K562 (cell line): ENCODE data around the gene UBE2E2. TPM values are rescaled to one million over a fixed set of nuclear protein-coding genes. Genes with fewer than 3 reads are reported as not detected.

Experiments used
- ATAC-seq: fragments of 200-7000 bp; cut with Tn5 transposase; 3 replicates; pipeline ENCODE4 v1.9.1; 2020; ENCODE audit warnings: moderate library complexity
- BruUV-seq: library from RNA; stranded (reverse); fragments of 400-500 nt; replicated peaks from 2 replicates; lab custom pipeline; 2021; lab: Mats Ljungman, UMichigan
- CTCF ChIA-PET: fragments of 300-600 bp; formaldehyde crosslinking; extraction: SDS; loops from one replicate; lab custom pipeline; 2021; ENCODE audit warnings: low intra/inter-chr PET ratio; lab: Yijun Ruan, JAX
- POLR2A ChIA-PET: fragments of 300-600, 350-650 bp; sonication (Branson Sonifier 250); formaldehyde crosslinking; extraction: SDS; loops from one replicate; lab custom pipeline; 2021; ENCODE audit warnings: antibody characterized with exemption, inconsistent platforms; lab: Yijun Ruan, JAX
- DNase-seq, 4 experiments: peaks; one replicate each; pipeline versions ENCODE4 v3.0.0 to v3.0.0-alpha.2; 2011 to 2018; ENCODE audit warnings: low spot score in 3 of 4, mixed read lengths in 3 of 4; ENCODE audit errors: extremely low read depth in 1 of 4
- FAIRE-seq: peaks from 2 replicates; lab custom pipeline; 2011; peaks lifted over from hg19 to GRCh38; lab: Jason Lieb, UNC
- H2AFZ ChIP-seq: 2 replicates; pipeline ENCODE4 v1.6.0; 2011; ENCODE audit warnings: low read depth, low read length, control low read depth, inconsistent platforms
- H3K27ac ChIP-seq: fragments of 200-600 bp; 3 replicates; pipeline ENCODE4 v1.8.0; 2011; ENCODE audit warnings: low read depth, mild to moderate bottlenecking, control low read depth, inconsistent platforms, low read length, moderate library complexity, mixed read lengths; ENCODE audit errors: extremely low read depth
- H3K27me3 ChIP-seq, 2 experiments: fragments of 300-600 bp in 1 of 2; 2 replicates in 1 of 2; 3 replicates in 1 of 2; pipeline versions ENCODE4 v1.6.0 to v1.8.0; 2011; ENCODE audit warnings: inconsistent platforms in 2 of 2, low read length in 2 of 2, mild to moderate bottlenecking in 1 of 2, mixed read lengths in 1 of 2, moderate library complexity in 1 of 2; ENCODE audit not compliant: control insufficient read depth in 2 of 2, insufficient read depth in 2 of 2
- H3K36me3 ChIP-seq: fragments of 300-600 bp; 3 replicates; pipeline ENCODE4 v1.8.0; 2011; ENCODE audit warnings: mild to moderate bottlenecking, low read length, inconsistent platforms; ENCODE audit not compliant: control insufficient read depth, insufficient read depth
- H3K4me1 ChIP-seq, 2 experiments: fragments of 200-600 bp in 1 of 2; replicated peaks in 1 of 2; 2 replicates in 1 of 2; 3 replicates in 1 of 2; pipeline versions ENCODE4 v1.5.1 to v1.8.0; 2011; ENCODE audit warnings: inconsistent platforms in 2 of 2, low read length in 2 of 2, mild to moderate bottlenecking in 1 of 2, mixed read lengths in 1 of 2, moderate library complexity in 1 of 2; ENCODE audit not compliant: control insufficient read depth in 2 of 2, insufficient read depth in 2 of 2
- H3K4me2 ChIP-seq: 2 replicates; pipeline ENCODE4 v1.6.1; 2011; ENCODE audit warnings: low read length, control low read depth, inconsistent platforms, mixed read lengths; ENCODE audit not compliant: insufficient read depth
- H3K4me3 ChIP-seq: fragments of 200-600 bp; sonication (generic), shearing (Covaris generic); 2 replicates; pipeline ENCODE4 v1.5.1; 2016; ENCODE audit warnings: control low read depth, inconsistent platforms
- H3K79me2 ChIP-seq: fragments of 200-600 bp; 3 replicates; pipeline ENCODE4 v1.8.0; 2011; ENCODE audit warnings: low read length, inconsistent platforms; ENCODE audit not compliant: control insufficient read depth, insufficient read depth
- H3K9ac ChIP-seq, 2 experiments: 2 replicates each; pipeline versions ENCODE4 v1.6.0 to v1.6.1; 2011; ENCODE audit warnings: low read depth in 2 of 2, low read length in 2 of 2, control low read depth in 1 of 2, inconsistent platforms in 1 of 2, mild to moderate bottlenecking in 1 of 2, mixed read lengths in 1 of 2; ENCODE audit not compliant: insufficient read depth in 1 of 2
- H3K9me1 ChIP-seq: one replicate; pipeline ENCODE4 v1.6.0; 2011; ENCODE audit warnings: inconsistent platforms, mild to moderate bottlenecking, low read length, moderate library complexity; ENCODE audit not compliant: control insufficient read depth, insufficient read depth
- H3K9me3 ChIP-seq: replicated peaks from 2 replicates; pipeline ENCODE4 v1.5.1; 2011; ENCODE audit warnings: low read depth, low read length, inconsistent platforms; ENCODE audit not compliant: control insufficient read depth, insufficient read depth
- H4K20me1 ChIP-seq: replicated peaks from 2 replicates; pipeline ENCODE4 v1.6.1; 2011; ENCODE audit warnings: low read length, inconsistent platforms, mixed read lengths; ENCODE audit not compliant: control insufficient read depth, insufficient read depth
- ELF2 ChIP-seq: fragments of 250-450 bp; sonication (Bioruptor Pico); IDR thresholded peaks from 2 replicates; pipeline ENCODE4 v1.5.0; 2021; ENCODE audit warnings: mild to moderate bottlenecking
- GATAD2B ChIP-seq: fragments of 450-650 bp; IDR thresholded peaks from 2 replicates; pipeline ENCODE4 v1.6.1; 2017; ENCODE audit warnings: mild to moderate bottlenecking, borderline replicate concordance
- KLF1 ChIP-seq: fragments of 450-650 bp; IDR thresholded peaks from 2 replicates; pipeline ENCODE4 v1.6.1; 2016; ENCODE audit warnings: missing genetic modification characterization, missing compliant biosample characterization
- MAFK ChIP-seq: IDR thresholded peaks from 2 replicates; pipeline ENCODE4 v1.6.1; 2011; ENCODE audit warnings: low read length, improper control_type of control experiment
- ZNF197 ChIP-seq: fragments of 200-800 bp; sonication (Bioruptor generic); IDR thresholded peaks from 2 replicates; pipeline ENCODE4 v1.6.1; 2016; ENCODE audit warnings: low read depth, missing genetic modification characterization, missing compliant biosample characterization
- ZNF23 ChIP-seq: fragments of 250-450 bp; sonication (Bioruptor Pico); IDR thresholded peaks from 2 replicates; pipeline ENCODE4 v1.4.0; 2020; ENCODE audit warnings: mild to moderate bottlenecking
- ZNF717 ChIP-seq: fragments of 250-450 bp; sonication (Bioruptor Pico); IDR thresholded peaks from 2 replicates; pipeline ENCODE4 v1.5.0; 2021
- WGBS: fragments of 100-300 bp; shearing (Covaris generic); methylation state at CpG from one replicate; pipeline ENCODE4 v1.1.6; 2016; ENCODE audit warnings: low coverage, mixed read lengths; ENCODE audit not compliant: insufficient coverage; ENCODE audit errors: missing lambda C conversion rate; 5-methylcytosine and 5-hydroxymethylcytosine counted together
- in situ Hi-C: fragments of 300-500 bp; cut with MboI; formaldehyde crosslinking; loops from 4 replicates; pipeline ENCODE4 v1.15.0; 2018; ENCODE audit warnings: inconsistent platforms, mixed read lengths
- intact Hi-C: fragments of 100-400 bp; cut with micrococcal nuclease; formaldehyde crosslinking; loops from 2 replicates; pipeline ENCODE4 v1.14.2; 2022
- polyA plus RNA-seq, 8 experiments: library from polyadenylated mRNA; depleted of rRNA in 4 of 8; stranded (reverse) in 5 of 8; unstranded in 3 of 8; fragments of >200 nt; fragmentation: Nextera tagmentation in 2 of 8; fragmentation: Illumina TruSeq in 1 of 8; extraction: Ambion mirVana in 2 of 8; extraction: Trizol in 1 of 8; gene quantifications; 2 replicates each; pipeline versions ENCODE4 v1.2.1 to v1.2.3, GENCODE V29; 2011 to 2014; ENCODE audit warnings: inconsistent platforms in 1 of 8, missing spikeins in 1 of 8
- total RNA-seq, 7 experiments: library from RNA; depleted of rRNA in 6 of 7; stranded (reverse); fragments of >200 nt in 6 of 7; fragmentation: Illumina TruSeq in 2 of 7; extraction: Trizol in 2 of 7; gene quantifications; 2 replicates each; pipeline versions ENCODE4 v1.2.1 to v1.2.3, GENCODE V29; 2011 to 2021; ENCODE audit warnings: low replicate concordance in 1 of 7
- TF ChIP-seq, protein P1 (sequence below): sonication (generic); formaldehyde crosslinking; IDR thresholded peaks from 2 replicates; pipeline ENCODE4 v1.8.0; 2022; ENCODE audit warnings: missing genetic modification reagents, mild to moderate bottlenecking, borderline replicate concordance
- TF ChIP-seq, protein P2 (sequence below): fragments of 450-650 bp; formaldehyde crosslinking; IDR thresholded peaks from 2 replicates; pipeline ENCODE4 v1.4.0; 2020; ENCODE audit warnings: mild to moderate bottlenecking, moderate library complexity

UBE2E2 gene
- total and polyA plus RNA-seq, 9 of the 15 experiments (the other 6 are each of a cell fraction or from before 2014, with no cell fraction given), result 0.22 to 5.1 (median 1.9) TPM

DNA sequence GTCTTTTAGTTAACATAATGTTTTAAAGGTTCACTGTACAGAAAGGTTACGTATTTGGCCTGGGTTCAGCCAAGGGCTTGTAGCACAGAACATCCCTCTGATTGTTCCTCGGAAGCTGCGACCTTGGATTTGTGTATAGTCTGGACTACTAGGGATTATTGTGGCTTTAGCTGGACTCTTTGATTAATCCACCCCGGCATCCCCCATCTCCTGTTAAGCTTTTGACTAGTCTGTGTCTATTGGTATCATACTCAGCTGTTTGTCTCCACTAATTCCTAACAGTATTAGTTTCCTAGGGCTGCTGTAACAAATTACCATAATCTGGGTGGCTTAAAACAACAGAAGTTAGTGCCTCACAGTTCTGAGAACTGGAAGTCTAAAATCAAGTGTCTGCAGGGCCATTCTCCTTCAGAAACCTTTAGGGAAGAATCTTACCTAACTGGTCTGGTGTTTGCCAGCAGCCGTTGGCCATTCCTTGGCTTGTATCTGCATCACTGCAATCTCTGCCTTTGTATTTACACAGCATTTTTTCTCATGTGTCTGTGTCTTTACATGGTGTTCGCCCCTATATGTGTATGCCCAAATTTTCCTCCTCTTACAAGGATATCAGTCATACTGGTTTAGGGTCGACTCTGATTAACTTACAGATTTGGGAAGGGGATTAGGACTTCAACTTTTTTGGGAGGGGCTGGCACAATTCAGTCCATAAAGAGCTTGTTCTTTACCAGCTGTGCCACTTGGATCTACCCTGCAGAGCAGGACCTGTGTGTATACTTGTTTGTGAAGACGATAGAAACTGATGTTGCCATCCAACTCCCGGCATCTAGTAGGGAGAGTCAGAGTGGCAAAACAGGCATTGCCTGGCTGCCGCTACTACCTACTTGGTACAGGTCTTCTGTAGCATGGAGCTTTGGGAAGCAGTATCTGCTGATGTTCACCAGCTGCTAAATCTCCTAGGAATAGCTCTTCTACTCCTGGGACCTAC is 117.8 kb downstream of the UBE2E2 start:
- WGBS, result 1% methylated on average over 10 of the region's 10 CpGs
- DNase-seq, result no peak
- no peak for FAIRE-seq
- POLR2A ChIA-PET, result no interaction called here
- no peak overlapping the region for H3K4me3 ChIP-seq
- no peaks in the 10 kb centered on the region for H3K9me1 ChIP-seq
- intact Hi-C loops (no loop called here), in situ Hi-C loops (no loop called here)
- no peaks in the 10 kb centered on the region for H3K9me3 ChIP-seq
- no peaks in the 10 kb centered on the region for H3K27me3 ChIP-seq
- H3K79me2 ChIP-seq, result no peaks in the 10 kb centered on the region
- no peak for TF ChIP-seq GATAD2B
- no peaks in the 10 kb centered on the region for H3K36me3 ChIP-seq
- no peak overlapping the region for H3K4me2 ChIP-seq
- BruUV-seq, result no TSS peak
- CTCF ChIA-PET, result no interaction called here
- ATAC-seq, result no peak
- no peak overlapping the region for H2AFZ ChIP-seq
- no peak overlapping the region for H3K27ac ChIP-seq
- no peak overlapping the region for H3K9ac ChIP-seq
- no peaks in the 10 kb centered on the region for H4K20me1 ChIP-seq
- H3K4me1 ChIP-seq, result no peaks in the 10 kb centered on the region

DNA sequence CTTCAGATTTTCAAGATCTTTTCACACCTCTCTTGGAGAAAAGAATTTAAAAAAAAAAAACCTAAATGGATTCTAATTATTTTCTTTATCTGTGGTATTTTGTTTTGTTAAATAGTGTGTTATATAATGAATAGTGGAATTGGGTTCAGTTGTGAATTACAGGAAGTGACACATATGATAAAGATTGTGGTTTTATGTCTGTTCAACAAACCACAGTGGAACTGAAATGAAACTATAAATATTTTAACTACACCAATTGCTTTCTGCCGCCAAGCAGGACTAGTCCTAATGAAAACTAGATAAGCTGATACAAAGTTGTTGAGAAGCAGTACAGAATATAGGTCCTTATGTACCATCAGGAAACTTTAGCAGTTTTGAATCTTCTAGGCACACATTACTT is 121.6 kb downstream of the UBE2E2 start:
- WGBS, result 0% methylated on average over 1 of the region's 1 CpG
- H3K9me1 ChIP-seq, result no peaks in the 10 kb centered on the region
- H3K27ac ChIP-seq, result no peak overlapping the region
- no peak overlapping the region for H3K9ac ChIP-seq
- in situ Hi-C loops (no loop called here), intact Hi-C loops (no loop called here)
- no peaks in the 10 kb centered on the region for H3K4me1 ChIP-seq
- no peaks in the 10 kb centered on the region for H4K20me1 ChIP-seq
- ATAC-seq (no peak), FAIRE-seq (no peak), DNase-seq (no peak)
- no peak overlapping the region for H3K4me2 ChIP-seq
- CTCF ChIA-PET, result no interaction called here
- BruUV-seq, result no TSS peak
- H3K36me3 ChIP-seq, result no peaks in the 10 kb centered on the region
- H3K79me2 ChIP-seq, result no peaks in the 10 kb centered on the region
- H3K4me3 ChIP-seq, result no peak overlapping the region
- POLR2A ChIA-PET, result no interaction called here
- no peaks in the 10 kb centered on the region for H3K27me3 ChIP-seq
- H3K9me3 ChIP-seq, result no peaks in the 10 kb centered on the region
- H2AFZ ChIP-seq, result no peak overlapping the region
- no peak for TF ChIP-seq KLF1 (tag)
- TF ChIP-seq, protein P1, sequence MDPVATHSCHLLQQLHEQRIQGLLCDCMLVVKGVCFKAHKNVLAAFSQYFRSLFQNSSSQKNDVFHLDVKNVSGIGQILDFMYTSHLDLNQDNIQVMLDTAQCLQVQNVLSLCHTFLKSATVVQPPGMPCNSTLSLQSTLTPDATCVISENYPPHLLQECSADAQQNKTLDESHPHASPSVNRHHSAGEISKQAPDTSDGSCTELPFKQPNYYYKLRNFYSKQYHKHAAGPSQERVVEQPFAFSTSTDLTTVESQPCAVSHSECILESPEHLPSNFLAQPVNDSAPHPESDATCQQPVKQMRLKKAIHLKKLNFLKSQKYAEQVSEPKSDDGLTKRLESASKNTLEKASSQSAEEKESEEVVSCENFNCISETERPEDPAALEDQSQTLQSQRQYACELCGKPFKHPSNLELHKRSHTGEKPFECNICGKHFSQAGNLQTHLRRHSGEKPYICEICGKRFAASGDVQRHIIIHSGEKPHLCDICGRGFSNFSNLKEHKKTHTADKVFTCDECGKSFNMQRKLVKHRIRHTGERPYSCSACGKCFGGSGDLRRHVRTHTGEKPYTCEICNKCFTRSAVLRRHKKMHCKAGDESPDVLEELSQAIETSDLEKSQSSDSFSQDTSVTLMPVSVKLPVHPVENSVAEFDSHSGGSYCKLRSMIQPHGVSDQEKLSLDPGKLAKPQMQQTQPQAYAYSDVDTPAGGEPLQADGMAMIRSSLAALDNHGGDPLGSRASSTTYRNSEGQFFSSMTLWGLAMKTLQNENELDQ (CRISPR knock-in tag), result no peak
- no peak for TF ChIP-seq ZNF717 (CRISPR knock-in tag)
- no peak for TF ChIP-seq ZNF197 (CRISPR knock-in tag)
- TF ChIP-seq, protein P2, sequence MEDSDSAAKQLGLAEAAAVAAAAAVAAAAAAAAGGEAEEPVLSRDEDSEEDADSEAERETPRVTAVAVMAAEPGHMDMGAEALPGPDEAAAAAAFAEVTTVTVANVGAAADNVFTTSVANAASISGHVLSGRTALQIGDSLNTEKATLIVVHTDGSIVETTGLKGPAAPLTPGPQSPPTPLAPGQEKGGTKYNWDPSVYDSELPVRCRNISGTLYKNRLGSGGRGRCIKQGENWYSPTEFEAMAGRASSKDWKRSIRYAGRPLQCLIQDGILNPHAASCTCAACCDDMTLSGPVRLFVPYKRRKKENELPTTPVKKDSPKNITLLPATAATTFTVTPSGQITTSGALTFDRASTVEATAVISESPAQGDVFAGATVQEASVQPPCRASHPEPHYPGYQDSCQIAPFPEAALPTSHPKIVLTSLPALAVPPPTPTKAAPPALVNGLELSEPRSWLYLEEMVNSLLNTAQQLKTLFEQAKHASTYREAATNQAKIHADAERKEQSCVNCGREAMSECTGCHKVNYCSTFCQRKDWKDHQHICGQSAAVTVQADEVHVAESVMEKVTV, result no peak
- no peak for TF ChIP-seq MAFK
- no peak for TF ChIP-seq ELF2 (CRISPR knock-in tag)
- no peak for TF ChIP-seq ZNF23 (CRISPR knock-in tag)
